CD4-positive, alpha-beta T cell treated with Interleukin-17A for 4 hours (primary cell): Measurements from ENCODE around the gene TTPAL.

Source experiments
- DNase-seq: peaks from one replicate; pipeline ENCODE4 v3.0.0-alpha.2; 2020; ENCODE audit warnings: mixed read lengths

The TTPAL gene

GRCh38 chr20:44442298-44443070 lies 33.2 kb upstream of the TTPAL start:
- DNase-seq: no peak

GRCh38 chr20:44445742-44446710 lies 29.6 kb upstream of the TTPAL start:
- DNase-seq: no peak

- no peak for DNase-seq
Observed at GRCh38 chr20:44447827-44448419, 27.8 kb upstream of the TTPAL start.

GRCh38 chr20:44448753-44449546 lies 26.7 kb upstream of the TTPAL start:
- DNase-seq: peak; percentile 4

GRCh38 chr20:44449864-44450263 lies 25.8 kb upstream of the TTPAL start:
- DNase-seq: no peak

GRCh38 chr20:44450281-44450889 lies 25.3 kb upstream of the TTPAL start:
- no peak for DNase-seq

- DNase-seq: no peak
Observed at GRCh38 chr20:44450903-44451450, 24.7 kb upstream of the TTPAL start.

- no peak for DNase-seq
Observed at GRCh38 chr20:44454306-44454963, 21.2 kb upstream of the TTPAL start.

GRCh38 chr20:44455126-44455525 lies 20.5 kb upstream of the TTPAL start:
- no peak for DNase-seq

GRCh38 chr20:44456611-44457010 lies 19.1 kb upstream of the TTPAL start:
- no peak for DNase-seq

GRCh38 chr20:44457016-44457415 lies 18.7 kb upstream of the TTPAL start:
- no peak for DNase-seq

- DNase-seq: no peak
Observed at GRCh38 chr20:44459271-44459670, 16.4 kb upstream of the TTPAL start.

- peak; percentile 19 for DNase-seq
Observed at GRCh38 chr20:44460795-44461141, 14.9 kb upstream of the TTPAL start.

- DNase-seq: no peak
Observed at GRCh38 chr20:44461142-44461802, 14.4 kb upstream of the TTPAL start.

- DNase-seq: no peak
Observed at GRCh38 chr20:44461803-44462174, 13.9 kb upstream of the TTPAL start.

- no peak for DNase-seq
Observed at GRCh38 chr20:44463466-44463865, 12.2 kb upstream of the TTPAL start.

GRCh38 chr20:44464514-44464913 lies 11.2 kb upstream of the TTPAL start:
- no peak for DNase-seq

- no peak for DNase-seq
Observed at GRCh38 chr20:44465001-44465560, 10.6 kb upstream of the TTPAL start.

GRCh38 chr20:44467289-44467883 lies 8.3 kb upstream of the TTPAL start:
- DNase-seq: no peak
